H9 (cell line): ENCODE measurements around the gene CDYL. TPM values are rescaled to one million over a fixed set of nuclear protein-coding genes. Genes with fewer than 3 reads are reported as not detected.

Experiments
- DNase-seq: peaks from one replicate; pipeline ENCODE4 v3.0.0-alpha.2; 2017
- H2AFZ ChIP-seq: one replicate; pipeline ENCODE4 v1.6.1; 2013; ENCODE audit warnings: mild to moderate bottlenecking, low read length, control low read depth, moderate library complexity
- H2AK5ac ChIP-seq: 2 replicates; pipeline ENCODE4 v1.6.1; 2013; ENCODE audit warnings: low read length, control low read depth, mixed read lengths; ENCODE audit not compliant: insufficient read length
- H2BK120ac ChIP-seq: one replicate; pipeline ENCODE4 v1.6.1; 2013; ENCODE audit warnings: low read depth, mild to moderate bottlenecking, low read length, control low read depth, inconsistent platforms; ENCODE audit not compliant: poor library complexity, severe bottlenecking
- H2BK12ac ChIP-seq: 2 replicates; pipeline ENCODE4 v1.6.1; 2013; ENCODE audit warnings: low read length, control low read depth, mixed read lengths, low read depth; ENCODE audit not compliant: insufficient read length
- H2BK15ac ChIP-seq: 2 replicates; pipeline ENCODE4 v1.6.1; 2013; ENCODE audit warnings: low read depth, low read length, control low read depth
- H2BK20ac ChIP-seq: one replicate; pipeline ENCODE4 v1.6.1; 2013; ENCODE audit warnings: low read depth, mild to moderate bottlenecking, low read length, control low read depth, inconsistent platforms; ENCODE audit not compliant: poor library complexity, severe bottlenecking
- H2BK5ac ChIP-seq: 2 replicates; pipeline ENCODE4 v1.6.1; 2013; ENCODE audit warnings: low read length, control low read depth, mixed read lengths; ENCODE audit not compliant: insufficient read length
- H3K14ac ChIP-seq: 2 replicates; pipeline ENCODE4 v1.6.1; 2013; ENCODE audit warnings: low read length, control low read depth; ENCODE audit not compliant: insufficient read depth
- H3K18ac ChIP-seq: 2 replicates; pipeline ENCODE4 v1.6.1; 2013; ENCODE audit warnings: low read depth, mild to moderate bottlenecking, mixed read lengths, low read length, control low read depth; ENCODE audit not compliant: insufficient read length
- H3K23ac ChIP-seq: 2 replicates; pipeline ENCODE4 v1.6.1; 2013; ENCODE audit warnings: low read length, control low read depth, mixed read lengths, low read depth; ENCODE audit not compliant: insufficient read length
- H3K23me2 ChIP-seq: 2 replicates; pipeline ENCODE4 v1.6.1; 2013; ENCODE audit warnings: low read depth, mild to moderate bottlenecking, mixed read lengths, low read length, control low read depth; ENCODE audit not compliant: insufficient read length, poor library complexity, severe bottlenecking
- H3K27ac ChIP-seq: 2 replicates; pipeline ENCODE4 v1.5.1; 2013; ENCODE audit warnings: low read length, control low read depth, mixed read lengths, low read depth; ENCODE audit not compliant: insufficient read length
- H3K27me3 ChIP-seq: 2 replicates; pipeline ENCODE4 v1.6.1; 2013; ENCODE audit warnings: low read length, control low read depth, inconsistent platforms; ENCODE audit not compliant: insufficient read depth
- H3K4ac ChIP-seq: 2 replicates; pipeline ENCODE4 v1.6.1; 2013; ENCODE audit warnings: low read depth, mild to moderate bottlenecking, control low read depth, inconsistent platforms, low read length, moderate library complexity
- H3K4me1 ChIP-seq: 2 replicates; pipeline ENCODE4 v1.6.1; 2013; ENCODE audit warnings: low read length, control low read depth, inconsistent platforms; ENCODE audit not compliant: insufficient read depth
- H3K4me2 ChIP-seq: 2 replicates; pipeline ENCODE4 v1.6.1; 2013; ENCODE audit warnings: low read length, control low read depth, mixed read lengths; ENCODE audit not compliant: insufficient read length, insufficient read depth
- H3K56ac ChIP-seq: 2 replicates; pipeline ENCODE4 v1.6.1; 2013; ENCODE audit warnings: low read depth, mild to moderate bottlenecking, mixed read lengths, low read length, control low read depth; ENCODE audit not compliant: insufficient read length
- H3K79me1 ChIP-seq: 2 replicates; pipeline ENCODE4 v1.6.1; 2013; ENCODE audit warnings: low read depth, mild to moderate bottlenecking, moderate library complexity, low read length, control low read depth, inconsistent platforms; ENCODE audit not compliant: insufficient read depth, poor library complexity, severe bottlenecking
- H3K79me2 ChIP-seq: 2 replicates; pipeline ENCODE4 v1.6.1; 2013; ENCODE audit warnings: low read length, control low read depth, inconsistent platforms; ENCODE audit not compliant: insufficient read depth
- H3K9ac ChIP-seq: 2 replicates; pipeline ENCODE4 v1.6.1; 2013; ENCODE audit warnings: low read length, control low read depth, mixed read lengths; ENCODE audit not compliant: insufficient read length; ENCODE audit errors: extremely low read depth
- H3K9me3 ChIP-seq: one replicate; pipeline ENCODE4 v1.6.1; 2013; ENCODE audit warnings: low read depth, low read length, inconsistent platforms; ENCODE audit not compliant: control insufficient read depth
- H3T11ph ChIP-seq: one replicate; pipeline ENCODE4 v1.6.1; 2013; ENCODE audit warnings: mild to moderate bottlenecking, low read length, control low read depth, inconsistent platforms
- H4K20me1 ChIP-seq: one replicate; pipeline ENCODE4 v1.6.1; 2013; ENCODE audit not compliant: control insufficient read depth, insufficient read length, insufficient read depth
- H4K5ac ChIP-seq: 2 replicates; pipeline ENCODE4 v1.6.1; 2013; ENCODE audit warnings: low read depth, mild to moderate bottlenecking, mixed read lengths, low read length, control low read depth; ENCODE audit not compliant: insufficient read length
- H4K8ac ChIP-seq: replicated peaks from 2 replicates; pipeline ENCODE4 v1.6.1; 2013; ENCODE audit warnings: low read length, control low read depth, mixed read lengths, low read depth; ENCODE audit not compliant: insufficient read length
- H4K91ac ChIP-seq: 2 replicates; pipeline ENCODE4 v1.6.1; 2013; ENCODE audit warnings: low read depth, mild to moderate bottlenecking, moderate library complexity, mixed read lengths, low read length, control low read depth; ENCODE audit not compliant: insufficient read length
- H3K27ac Mint-ChIP-seq, 3 experiments: 2 replicates in 2 of 3; 3 replicates in 1 of 3; pipeline ENCODE4 v1.8.0; 2020 to 2021; ENCODE audit warnings: mixed read lengths in 3 of 3, mild to moderate bottlenecking in 1 of 3, moderate library complexity in 1 of 3
- H3K27me3 Mint-ChIP-seq: 2 replicates; pipeline ENCODE4 v1.8.0; 2021; ENCODE audit warnings: low read depth, mild to moderate bottlenecking, moderate library complexity, mixed read lengths
- H3K36me3 Mint-ChIP-seq, 3 experiments: 2 replicates in 2 of 3; 3 replicates in 1 of 3; pipeline ENCODE4 v1.8.0; 2020 to 2021; ENCODE audit warnings: low read depth in 3 of 3, mixed read lengths in 3 of 3; ENCODE audit not compliant: insufficient read depth in 1 of 3
- H3K4me1 Mint-ChIP-seq, 2 experiments: 2 replicates each; pipeline ENCODE4 v1.8.0; 2020; ENCODE audit warnings: mixed read lengths in 2 of 2
- H3K4me3 Mint-ChIP-seq, 2 experiments: 2 replicates in 1 of 2; 3 replicates in 1 of 2; pipeline ENCODE4 v1.8.0; 2020 to 2021; ENCODE audit warnings: mild to moderate bottlenecking in 2 of 2, mixed read lengths in 2 of 2, moderate library complexity in 1 of 2
- H3K9me3 Mint-ChIP-seq, 2 experiments: 2 replicates in 1 of 2; 3 replicates in 1 of 2; pipeline ENCODE4 v1.8.0; 2020; ENCODE audit warnings: mild to moderate bottlenecking in 2 of 2, mixed read lengths in 2 of 2, moderate library complexity in 1 of 2
- CTCF ChIP-seq: fragments of 200-600 bp; sonication (generic); conservative IDR thresholded peaks from 3 replicates; pipeline ENCODE4 v1.8.0; 2021; ENCODE audit warnings: antibody characterized with exemption, mild to moderate bottlenecking
- WGBS: extraction: QIAGEN DNeasy Blood & Tissue Kit; methylation state at CpG from one replicate; pipeline ENCODE4 v1.1.7; 2013; ENCODE audit warnings: missing lambda C conversion rate, low lambda C conversion rate, mixed read lengths; ENCODE audit not compliant: insufficient read length; ENCODE audit errors: extremely low coverage; 5-methylcytosine and 5-hydroxymethylcytosine counted together
- total RNA-seq: library from RNA; stranded (reverse); gene quantifications from 2 replicates; pipeline ENCODE4 v1.2.1, GENCODE V29; 2021

The CDYL gene
- total RNA-seq, 1 experiment from 2014 or later, result 95.0 TPM

DNA sequence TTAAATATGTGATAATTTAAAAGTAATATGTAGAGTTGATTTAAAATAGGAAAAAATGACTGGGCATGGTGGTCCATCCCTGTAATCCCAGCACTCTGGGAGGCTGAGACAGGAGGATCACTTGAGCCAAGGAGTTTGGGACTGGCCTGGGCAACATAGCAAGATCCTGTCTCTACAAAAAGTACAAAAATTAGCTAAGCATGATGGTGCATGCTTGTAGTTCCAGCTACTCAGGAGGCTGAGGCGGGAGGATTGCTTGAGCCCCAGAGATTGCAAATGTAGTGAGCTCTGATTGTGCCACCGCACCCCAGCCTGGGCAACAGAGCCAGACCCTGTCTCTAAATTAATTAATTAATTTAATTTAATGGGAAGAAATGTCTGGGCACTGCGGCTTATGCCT lies 44.2 kb upstream of the CDYL start:
- DNase-seq, result no peak
- Mint-ChIP-seq H3K36me3 (no peaks in the 10 kb centered on the region), H3K27me3 (peaks cover 14% of the 10 kb centered on the region), H3K9me3 (no peaks in the 10 kb centered on the region), H3K27ac (no peak overlapping the region), H3K4me1 (peaks cover 24 to 40% of the 10 kb centered on the region in 2 experiments), H3K4me3 (no peak overlapping the region)
- Histone ChIP-seq H3K9me3 (no peaks in the 10 kb centered on the region), H2BK15ac (no peak overlapping the region), H3T11ph (no peak overlapping the region), H3K4ac (no peak overlapping the region), H2BK120ac (no peak overlapping the region), H2BK20ac (no peak overlapping the region), H4K20me1 (no peaks in the 10 kb centered on the region), H3K4me2 (no peak overlapping the region), H3K23me2 (no peaks in the 10 kb centered on the region), H2BK5ac (no peak overlapping the region), H3K56ac (no peak overlapping the region), H4K91ac (no peak overlapping the region), H3K4me1 (peaks cover 4% of the 10 kb centered on the region; the same call in 1 of the 2 replicates), H3K27me3 (no peaks in the 10 kb centered on the region), H3K14ac (no peak overlapping the region), H3K79me1 (no peaks in the 10 kb centered on the region), H3K23ac (no peak overlapping the region), H2BK12ac (no peak overlapping the region), H2AK5ac (no peak overlapping the region), H4K5ac (no peak overlapping the region), H3K27ac (no peak overlapping the region), H4K8ac (no peak overlapping the region), H3K79me2 (no peaks in the 10 kb centered on the region), H3K18ac (no peak overlapping the region), H3K9ac (no peak overlapping the region), H2AFZ (no peak overlapping the region)
- no peak for TF ChIP-seq CTCF
- no CpG with 5 or more reads among the region's 3 CpGs for WGBS
